NCI-H748 (cell line): ENCODE measurements around the gene DIABLO.

ENCODE experiments used
- DNase-seq: peaks from one replicate; lab custom pipeline; 2025; ENCODE audit not compliant: unreplicated experiment; lab: John Stamatoyannopoulos, UW

The DIABLO gene

DNA sequence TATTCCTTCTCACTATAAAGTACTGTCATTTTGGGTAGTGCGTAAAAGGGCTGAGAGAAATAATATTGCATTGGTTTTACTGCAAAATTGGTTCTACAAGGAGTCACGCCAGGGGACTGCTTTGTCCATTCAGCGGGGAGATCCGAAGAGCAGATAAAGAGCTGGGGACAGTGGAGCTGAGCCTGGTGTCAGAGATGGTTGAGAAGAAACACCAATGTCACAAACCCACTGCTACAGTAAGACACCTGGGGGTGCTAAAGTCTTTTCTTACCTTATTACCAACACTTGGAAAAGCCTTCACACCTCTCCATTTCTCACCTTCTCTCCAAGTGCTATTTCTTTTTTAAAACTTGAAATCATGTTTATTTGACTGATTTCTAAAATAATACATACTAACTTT lies 66.0 kb downstream of the DIABLO start:
- DNase-seq, result no peak

DNA sequence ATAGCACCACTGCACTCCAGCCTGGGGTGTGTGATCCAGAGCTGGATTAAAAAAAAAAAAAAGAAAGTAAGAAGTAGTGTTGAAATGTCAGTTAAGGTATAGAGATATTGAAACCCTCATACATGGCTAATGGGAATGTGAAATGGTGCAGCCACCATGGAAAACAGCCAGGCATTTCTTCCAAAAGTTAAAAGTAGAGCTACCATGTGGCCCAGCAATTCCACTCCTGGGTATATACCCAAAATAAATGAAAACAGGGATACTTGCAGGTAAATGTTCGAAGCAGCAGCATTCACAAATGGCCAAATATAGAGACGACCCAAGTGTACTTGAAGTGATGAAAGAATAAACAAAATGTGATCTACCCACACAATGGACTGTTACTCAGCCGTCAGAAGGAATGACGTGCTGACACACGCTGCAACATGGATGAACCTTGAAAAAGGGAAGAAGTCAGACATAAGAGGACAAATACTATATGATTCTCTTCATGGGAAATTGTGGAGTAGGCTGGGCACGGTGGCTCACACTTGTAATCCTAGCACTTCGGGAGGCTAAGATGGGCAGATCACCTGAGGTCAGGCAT lies 67.1 kb downstream of the DIABLO start:
- no peak for DNase-seq
